Thoracic aorta (tissue), 2 donors: ENCODE data around the gene CHRDL2. TPM values are rescaled to one million over a fixed set of nuclear protein-coding genes. Genes with fewer than 3 reads are reported as not detected.

Experiments used
- ATAC-seq: fragments of 150-250 bp; one replicate; pipeline ENCODE4 v1.8.0; 2017; ENCODE audit warnings: low read depth; ENCODE audit not compliant: insufficient number of reproducible peaks, low FRiP score
- DNase-seq: peaks from one replicate; pipeline ENCODE4 v3.0.0-alpha.2; 2020; ENCODE audit warnings: low spot score
- H3K27ac ChIP-seq, 2 donors: fragments of 200-600 bp; sonication (generic); 1 replicate in 1 of 2; 2 replicates in 1 of 2; pipeline ENCODE4 v1.5.1; 2016; ENCODE audit warnings: mild to moderate bottlenecking in 2 of 2, moderate library complexity in 2 of 2
- H3K27me3 ChIP-seq: fragments of 200-600 bp; sonication (generic); replicated peaks from 2 replicates; pipeline ENCODE4 v1.6.0; 2016; ENCODE audit warnings: mild to moderate bottlenecking; ENCODE audit not compliant: insufficient read depth
- H3K36me3 ChIP-seq: fragments of 200-600 bp; sonication (generic); one replicate; pipeline ENCODE4 v1.5.1; 2016
- H3K4me1 ChIP-seq, 2 donors: fragments of 200-600 bp; sonication (generic); 1 replicate in 1 of 2; 2 replicates in 1 of 2; pipeline versions ENCODE4 v1.5.1 to v1.6.0; 2016; ENCODE audit warnings: low read depth in 2 of 2, mild to moderate bottlenecking in 1 of 2; ENCODE audit not compliant: control insufficient read depth in 1 of 2
- H3K4me3 ChIP-seq: fragments of 200-600 bp; sonication (generic); 2 replicates; pipeline ENCODE4 v1.5.1; 2016; ENCODE audit warnings: mild to moderate bottlenecking
- H3K9me3 ChIP-seq: fragments of 200-600 bp; sonication (generic); 2 replicates; pipeline ENCODE4 v1.5.1; 2016
- total RNA-seq, 2 donors: library from RNA; depleted of rRNA; stranded (reverse); fragments of >200 nt; gene quantifications; one replicate each; pipeline versions ENCODE4 v1.1.0 to v1.2.3, GENCODE V29; 2016
- TF ChIP-seq, protein P1 (sequence below): fragments of 200-600 bp; sonication (generic); IDR thresholded peaks from one replicate; pipeline ENCODE4 v1.5.1; 2019; ENCODE audit warnings: antibody characterized with exemption

The CHRDL2 gene
- total RNA-seq, 2 donors from 2014 or later: 1.9 TPM; not detected in 1

GRCh38 chr11:74720596-74721478, 10.4 kb downstream of the CHRDL2 start:
- peak overlapping the region; percentile 68 to 77 for H3K27ac ChIP-seq
- no peaks in the 10 kb centered on the region for H3K36me3 ChIP-seq
- ATAC-seq: peak; percentile 66
- H3K4me3 ChIP-seq: no peak overlapping the region
- TF ChIP-seq, protein P1, sequence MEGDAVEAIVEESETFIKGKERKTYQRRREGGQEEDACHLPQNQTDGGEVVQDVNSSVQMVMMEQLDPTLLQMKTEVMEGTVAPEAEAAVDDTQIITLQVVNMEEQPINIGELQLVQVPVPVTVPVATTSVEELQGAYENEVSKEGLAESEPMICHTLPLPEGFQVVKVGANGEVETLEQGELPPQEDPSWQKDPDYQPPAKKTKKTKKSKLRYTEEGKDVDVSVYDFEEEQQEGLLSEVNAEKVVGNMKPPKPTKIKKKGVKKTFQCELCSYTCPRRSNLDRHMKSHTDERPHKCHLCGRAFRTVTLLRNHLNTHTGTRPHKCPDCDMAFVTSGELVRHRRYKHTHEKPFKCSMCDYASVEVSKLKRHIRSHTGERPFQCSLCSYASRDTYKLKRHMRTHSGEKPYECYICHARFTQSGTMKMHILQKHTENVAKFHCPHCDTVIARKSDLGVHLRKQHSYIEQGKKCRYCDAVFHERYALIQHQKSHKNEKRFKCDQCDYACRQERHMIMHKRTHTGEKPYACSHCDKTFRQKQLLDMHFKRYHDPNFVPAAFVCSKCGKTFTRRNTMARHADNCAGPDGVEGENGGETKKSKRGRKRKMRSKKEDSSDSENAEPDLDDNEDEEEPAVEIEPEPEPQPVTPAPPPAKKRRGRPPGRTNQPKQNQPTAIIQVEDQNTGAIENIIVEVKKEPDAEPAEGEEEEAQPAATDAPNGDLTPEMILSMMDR: no peak
- H3K4me1 ChIP-seq: peaks cover 21 to 49% of the 10 kb centered on the region in 2 donors
- no peaks in the 10 kb centered on the region for H3K9me3 ChIP-seq
- DNase-seq: peak; percentile 40
- no peaks in the 10 kb centered on the region for H3K27me3 ChIP-seq

GRCh38 chr11:74719011-74719410, 12.2 kb downstream of the CHRDL2 start:
- DNase-seq (no peak), ATAC-seq (no peak)
- Histone ChIP-seq H3K27me3 (no peaks in the 10 kb centered on the region), H3K36me3 (no peaks in the 10 kb centered on the region), H3K27ac (no peak overlapping the region), H3K9me3 (no peaks in the 10 kb centered on the region), H3K4me3 (no peak overlapping the region), H3K4me1 (peaks cover 21 to 49% of the 10 kb centered on the region in 2 donors)
- TF ChIP-seq, protein P1: no peak

DNA sequence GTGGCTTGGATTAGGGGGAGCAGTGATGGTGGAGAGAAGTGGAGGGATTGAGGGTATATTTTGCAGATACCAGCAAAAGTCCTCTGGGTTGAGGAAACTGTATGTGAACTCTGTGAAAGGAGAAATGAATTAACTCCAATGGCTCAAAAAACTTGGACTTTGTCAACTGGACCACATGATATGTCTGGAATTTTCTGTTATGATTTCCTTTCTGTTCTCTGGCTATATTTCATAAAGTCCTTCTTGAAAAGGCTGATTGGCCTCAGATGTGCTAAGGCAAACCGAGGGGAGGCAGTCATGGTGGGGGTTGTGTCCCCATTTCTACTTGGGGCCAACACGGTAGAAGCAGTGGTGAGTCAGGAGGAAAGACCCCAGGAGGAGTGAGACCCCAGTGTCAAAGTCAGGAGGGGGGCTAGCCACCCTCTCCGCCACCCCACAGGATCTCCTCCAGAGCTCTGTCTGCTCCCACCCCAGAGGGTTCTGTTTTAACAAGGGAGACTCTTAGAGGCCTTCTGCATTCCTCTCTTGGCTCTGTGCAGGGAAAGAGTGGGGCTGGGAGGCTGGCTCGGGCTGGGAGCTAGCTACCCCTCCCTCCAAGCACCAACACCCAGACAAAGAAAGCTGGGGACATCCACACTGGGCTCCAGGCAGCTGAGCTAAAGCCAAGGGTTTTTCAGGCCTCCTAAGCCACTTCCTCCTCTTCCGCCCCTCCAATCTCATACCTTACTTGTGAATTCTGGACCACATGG, 13.8 kb downstream of the CHRDL2 start:
- ATAC-seq: no peak
- H3K27me3 ChIP-seq: no peaks in the 10 kb centered on the region
- no peaks in the 10 kb centered on the region for H3K9me3 ChIP-seq
- H3K36me3 ChIP-seq: no peaks in the 10 kb centered on the region
- TF ChIP-seq, protein P1: no peak
- H3K4me1 ChIP-seq: peaks cover 21 to 49% of the 10 kb centered on the region in 2 donors
- H3K27ac ChIP-seq: peak overlapping the region; percentile 47 to 55
- DNase-seq: no peak
- H3K4me3 ChIP-seq: no peak overlapping the region

- no peak overlapping the region for H3K4me3 ChIP-seq
- H3K36me3 ChIP-seq: no peaks in the 10 kb centered on the region
- no peak overlapping the region for H3K27ac ChIP-seq
- DNase-seq (no peak), ATAC-seq (no peak)
- TF ChIP-seq, protein P1: no peak
- no peaks in the 10 kb centered on the region for H3K27me3 ChIP-seq
- no peaks in the 10 kb centered on the region for H3K9me3 ChIP-seq
- peaks cover 9 to 30% of the 10 kb centered on the region in 2 donors for H3K4me1 ChIP-seq
Observed at GRCh38 chr11:74714904-74715303, 16.3 kb downstream of the CHRDL2 start.

DNA sequence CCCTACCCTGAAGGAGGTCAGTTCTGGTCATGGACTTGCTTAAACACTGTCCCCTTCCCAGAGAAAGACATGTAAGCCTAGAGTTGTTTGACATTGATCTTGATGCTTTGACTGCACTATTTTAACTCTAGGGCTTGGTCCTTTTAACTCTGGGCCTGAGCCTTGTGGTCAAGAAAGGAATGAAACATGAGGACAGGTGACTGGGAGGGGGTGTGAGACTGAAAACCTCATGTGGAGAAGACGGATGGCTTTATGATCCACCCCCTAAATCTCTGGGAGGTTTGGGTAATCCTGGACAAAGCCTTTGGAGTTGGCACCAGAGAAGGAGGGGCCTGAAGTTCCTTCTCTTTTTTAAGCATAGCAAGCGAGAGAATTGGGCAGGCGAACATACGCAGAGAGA, 17.5 kb downstream of the CHRDL2 start:
- TF ChIP-seq, protein P1: no peak
- no peak for DNase-seq
- H3K27me3 ChIP-seq: no peaks in the 10 kb centered on the region
- ATAC-seq: no peak
- no peaks in the 10 kb centered on the region for H3K36me3 ChIP-seq
- H3K4me1 ChIP-seq: peaks cover 9 to 25% of the 10 kb centered on the region in 2 donors
- H3K4me3 ChIP-seq: no peak overlapping the region
- H3K9me3 ChIP-seq: no peaks in the 10 kb centered on the region
- H3K27ac ChIP-seq: no peak overlapping the region
